SHP77 treated with DMSO at 0.1 percent for 48 hours (cell line): ENCODE data around the gene STRAP.
A peak's percentile ranks its signal among the peaks of the same experiment; 100 is the strongest.
"Not testable (repeated sequence)": the region's sequence is repeated elsewhere in the genome, so short reads cannot be mapped to it uniquely, and the experiment has no call there.

ENCODE experiments used
- DNase-seq: peaks from one replicate; lab custom pipeline; 2025; lab: John Stamatoyannopoulos, UW

The STRAP gene

DNA sequence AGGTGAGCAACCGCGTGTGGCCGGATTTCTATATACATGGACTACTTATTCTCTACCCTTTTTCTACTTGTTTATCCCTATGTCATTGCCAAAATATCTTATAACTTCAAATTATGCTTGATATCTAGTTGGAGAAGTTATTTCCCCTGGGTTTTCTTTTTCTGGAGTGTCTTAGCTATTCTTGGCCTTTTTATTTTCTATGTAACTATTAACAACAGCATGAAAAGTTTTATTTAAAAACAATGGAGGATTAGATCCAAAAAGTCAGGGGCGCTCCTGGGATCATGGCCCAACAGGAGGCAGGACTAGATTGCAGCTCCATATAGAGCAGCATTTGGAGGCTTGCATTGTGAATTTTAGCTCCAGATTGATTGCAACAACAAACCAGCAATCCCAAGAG is 8.6 kb upstream of the STRAP start:
- DNase-seq, result no peak

DNA sequence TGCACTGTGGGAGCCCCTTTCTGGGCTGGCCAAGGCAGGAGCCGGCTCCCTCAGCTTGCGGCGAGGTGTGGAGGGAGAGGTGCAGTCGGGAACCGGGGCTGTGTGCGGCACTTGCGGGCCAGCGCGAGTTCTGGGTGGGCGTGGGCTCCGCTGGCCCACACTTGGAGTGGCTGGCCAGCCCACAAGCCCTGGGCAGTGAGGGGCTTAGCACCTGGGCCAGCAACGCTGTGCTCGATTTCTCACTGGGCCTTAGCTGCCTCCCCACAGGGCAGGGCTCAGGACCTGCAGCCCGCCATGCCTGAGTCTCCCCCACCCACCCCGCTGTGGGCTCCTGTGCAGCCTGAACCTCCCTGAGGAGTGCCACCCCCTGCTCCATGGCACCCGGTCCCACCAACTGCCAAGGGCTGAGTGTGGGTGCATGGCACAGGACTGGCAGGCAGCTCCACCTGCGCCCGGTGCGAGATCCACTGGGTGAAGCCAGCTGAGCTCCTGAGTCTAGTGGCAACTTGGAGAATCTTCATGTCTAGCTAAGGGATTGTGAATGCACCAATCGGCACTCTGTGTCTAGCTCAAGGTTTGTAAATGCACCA is 7.5 kb upstream of the STRAP start:
- DNase-seq, result not testable (repeated sequence)

DNA sequence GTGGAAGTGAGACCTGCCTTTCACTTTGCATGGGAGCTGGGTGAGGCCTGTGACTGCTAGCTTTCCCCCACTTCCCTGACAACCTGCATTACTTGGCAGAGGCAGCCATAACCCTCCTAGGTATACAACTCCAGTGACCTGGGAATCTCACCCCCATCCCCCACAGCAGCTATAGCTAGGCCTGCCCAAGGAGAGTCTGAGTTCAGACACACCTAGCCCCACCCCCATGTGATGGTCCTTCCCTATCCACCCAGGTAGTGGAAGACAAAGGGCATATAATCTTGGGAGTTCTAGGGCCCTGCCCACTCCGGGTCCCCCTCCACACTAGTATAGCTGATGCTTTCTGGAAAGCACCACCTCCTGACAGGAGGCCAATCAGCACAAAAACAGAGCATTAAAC is 6.3 kb upstream of the STRAP start:
- DNase-seq, result no peak

DNA sequence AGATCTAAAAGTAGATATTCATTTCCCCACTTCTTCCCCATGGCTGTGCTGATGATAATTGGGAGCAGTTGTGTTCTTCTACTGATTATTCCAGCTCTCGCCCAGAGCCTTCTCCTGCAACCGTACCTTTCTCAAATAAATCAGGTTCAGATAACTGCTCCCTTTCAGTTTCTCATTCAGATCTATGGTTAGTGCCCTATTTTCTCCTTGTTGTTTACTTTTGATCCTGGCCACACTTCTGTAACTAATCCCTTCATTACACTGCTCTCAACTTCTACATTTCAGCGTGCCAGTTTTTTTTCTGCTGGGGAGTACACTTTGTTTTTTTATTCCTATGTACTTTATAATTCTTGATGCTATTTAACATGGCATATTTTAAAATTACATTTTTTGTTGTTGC is 2.8 kb upstream of the STRAP start:
- no peak for DNase-seq

DNA sequence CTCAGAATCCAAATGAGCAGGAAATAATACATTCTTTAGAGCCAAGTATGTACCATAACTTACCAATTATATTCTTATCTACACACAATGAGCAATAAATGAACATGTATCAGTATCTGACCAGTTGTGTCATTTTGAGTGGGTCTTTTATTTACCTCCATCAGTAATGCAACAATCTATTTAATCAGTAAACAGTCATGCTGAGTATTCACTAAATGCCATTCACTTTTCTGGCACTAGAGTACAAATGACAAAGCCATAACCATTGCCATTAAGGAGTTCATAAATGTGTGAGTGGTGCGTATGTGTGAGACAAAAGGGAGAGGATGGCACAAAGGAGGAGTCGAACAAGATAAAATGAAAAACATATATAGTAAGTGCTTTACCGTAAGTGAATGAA is 1.5 kb upstream of the STRAP start:
- no peak for DNase-seq

DNA sequence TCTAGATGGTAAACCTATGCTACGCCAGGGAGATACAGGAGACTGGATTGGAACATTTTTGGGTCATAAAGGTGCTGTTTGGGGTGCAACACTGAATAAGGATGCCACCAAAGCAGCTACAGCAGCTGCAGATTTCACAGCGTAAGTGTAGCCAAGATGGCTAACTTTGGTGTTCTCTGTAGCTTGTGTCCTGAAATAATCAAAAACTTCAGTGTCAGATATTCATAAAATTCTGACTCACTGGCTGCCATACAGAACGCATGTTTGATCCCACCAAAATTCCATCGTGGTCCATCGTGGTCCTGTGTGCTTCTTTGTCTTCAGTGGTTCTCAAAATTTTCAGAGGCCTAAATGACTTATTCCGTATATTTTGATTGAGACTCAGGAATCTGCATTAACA is 1.3 kb downstream of the STRAP start:
- no peak for DNase-seq

DNA sequence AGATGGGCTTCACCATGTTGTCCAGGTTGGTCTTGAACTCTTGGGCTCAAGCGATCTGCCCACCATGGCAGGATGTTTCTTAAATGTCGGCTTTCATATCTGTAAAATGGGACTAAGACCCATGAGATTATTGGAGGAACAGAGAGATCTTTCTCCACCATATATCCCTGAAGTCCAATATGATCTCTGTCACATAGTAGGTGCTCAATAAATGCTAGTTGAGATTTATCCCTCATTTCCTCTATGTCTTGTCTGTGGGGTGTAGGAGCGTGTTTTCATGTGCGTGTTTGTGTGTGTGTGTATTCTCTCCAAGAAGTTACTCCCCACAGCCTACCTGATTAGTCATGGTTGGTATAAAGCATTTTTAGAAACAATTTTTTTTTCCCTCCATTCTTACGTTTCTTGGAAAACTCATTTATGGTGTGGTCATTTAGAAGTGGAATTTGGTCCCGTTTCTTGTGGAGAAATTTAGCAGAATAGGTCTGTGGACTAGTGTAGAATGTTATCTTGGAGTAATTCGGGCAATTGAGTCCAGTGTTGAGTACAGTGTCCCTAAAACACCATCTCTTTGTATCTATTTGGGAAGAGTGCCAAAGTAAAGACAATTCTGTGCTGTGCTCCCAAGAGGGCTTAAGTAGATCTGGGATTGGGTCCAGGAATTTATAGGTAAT is 4.3 kb downstream of the STRAP start:
- DNase-seq, result peak; percentile 34

DNA sequence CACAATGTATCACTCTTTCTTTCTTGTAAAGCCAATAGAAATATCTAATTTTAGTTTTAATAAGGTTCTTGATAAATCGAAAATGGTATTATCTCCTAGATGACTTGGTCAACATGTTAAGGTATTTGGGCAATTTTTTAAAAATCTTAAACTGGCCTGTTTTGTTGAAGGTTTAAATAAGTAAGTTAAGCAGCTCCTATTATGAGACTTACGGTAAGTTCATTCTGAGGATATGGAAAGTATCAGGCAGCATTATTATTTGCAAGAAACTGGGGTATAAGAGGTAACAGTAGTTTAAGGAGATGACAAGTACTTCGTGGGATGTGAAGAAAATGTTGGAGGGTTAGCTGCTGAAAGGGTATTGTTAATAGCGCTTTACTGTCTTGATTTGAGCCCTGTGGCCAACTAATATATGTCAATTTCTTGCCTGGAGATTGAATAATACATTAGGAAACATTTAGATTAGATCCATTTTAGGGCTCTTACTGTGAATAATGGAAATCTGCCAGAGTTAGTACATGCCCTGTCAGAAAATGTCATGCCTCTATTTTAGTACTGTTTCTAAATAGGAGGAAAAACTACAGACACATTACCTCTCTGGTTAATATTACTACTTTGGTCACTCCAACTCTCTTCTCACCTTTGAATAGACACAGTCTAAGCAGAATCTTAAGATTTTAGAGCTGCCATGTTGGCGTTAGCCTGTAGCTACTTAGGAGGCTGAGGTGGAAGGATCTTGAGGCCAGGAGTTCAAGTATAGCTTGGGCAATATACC is 5.0 kb downstream of the STRAP start:
- no peak for DNase-seq

DNA sequence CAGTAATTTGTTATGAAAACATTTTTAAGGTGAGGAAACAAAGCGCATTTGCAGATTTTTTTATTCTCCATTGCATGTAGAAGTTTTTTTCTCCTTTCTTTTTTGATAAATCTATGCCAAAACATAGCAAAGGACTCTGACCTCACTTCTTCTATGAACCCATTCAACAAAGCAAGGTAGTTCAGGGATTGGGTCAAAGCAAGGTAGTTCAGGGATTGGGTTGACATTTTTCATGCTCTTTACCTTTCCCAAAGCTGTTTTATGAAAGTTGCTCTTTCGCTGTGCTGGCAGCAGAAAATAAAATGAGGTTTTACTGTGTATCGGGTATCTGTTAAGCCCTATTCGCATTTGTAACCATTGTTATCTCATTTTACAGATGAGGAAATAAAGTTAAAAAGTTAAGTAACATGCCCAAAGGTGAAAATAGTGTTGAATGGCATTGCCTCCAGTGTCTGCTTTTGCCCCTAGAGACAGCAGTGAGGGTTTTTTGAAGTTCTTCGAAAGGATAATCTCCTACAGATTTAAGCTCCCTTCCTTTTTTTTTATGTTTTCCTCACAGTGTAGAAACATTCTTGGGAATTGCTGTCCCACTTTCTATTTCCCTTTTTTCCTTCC is 10.6 kb downstream of the STRAP start:
- no peak for DNase-seq

DNA sequence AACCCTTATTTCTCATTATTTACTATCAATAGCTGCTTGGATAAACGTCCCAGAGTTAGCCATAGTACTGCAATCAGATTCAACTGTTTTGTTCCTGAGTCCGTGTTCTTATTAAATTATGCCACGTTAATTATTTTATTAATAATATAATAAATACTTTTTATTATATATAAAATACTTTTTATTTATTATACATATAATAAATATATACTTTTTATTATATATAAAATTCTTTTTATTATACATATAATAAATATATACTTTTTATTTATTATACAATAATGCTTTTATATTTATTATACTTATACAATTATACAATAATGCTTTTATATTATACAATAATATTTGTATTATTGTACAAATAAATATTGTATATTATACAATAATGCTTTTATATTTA is 11.1 kb downstream of the STRAP start:
- no peak for DNase-seq

DNA sequence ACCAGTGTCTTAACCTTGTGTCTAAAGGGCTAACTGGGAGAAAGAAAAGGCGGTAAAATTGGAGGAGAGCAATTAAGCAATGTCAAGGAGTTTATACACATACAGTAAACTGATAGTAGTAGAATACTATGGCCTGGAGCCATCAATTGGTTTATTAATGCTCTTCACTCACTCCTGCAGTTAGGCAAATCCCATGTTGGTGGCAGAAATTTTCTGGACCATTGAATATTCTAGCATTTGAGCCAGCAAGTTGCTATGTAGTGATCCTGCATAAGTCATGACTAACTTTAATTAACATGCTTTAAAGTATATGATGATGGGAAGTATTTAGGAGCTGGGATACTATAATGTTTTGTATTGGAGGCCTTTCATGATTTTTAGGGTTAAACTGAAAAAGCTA is 14.7 kb downstream of the STRAP start:
- no peak for DNase-seq

DNA sequence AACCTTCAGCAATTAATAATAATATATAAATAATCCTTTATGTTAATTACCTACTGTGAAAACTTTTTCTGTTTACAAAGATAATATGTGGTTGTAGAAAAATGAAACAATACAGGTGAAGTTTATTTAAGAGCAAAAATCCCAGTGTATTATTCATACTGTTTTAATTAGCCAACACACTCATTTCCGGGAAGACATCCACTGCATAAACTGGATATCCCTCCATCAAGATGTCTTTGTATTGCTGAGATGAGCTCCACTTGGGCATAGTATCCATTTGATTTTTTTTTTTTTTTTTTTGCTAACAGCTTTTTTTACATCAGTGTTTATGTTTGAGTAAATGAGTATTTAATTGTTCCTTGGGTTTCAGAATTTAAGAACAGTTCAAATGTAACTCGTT is 15.2 kb downstream of the STRAP start:
- no peak for DNase-seq

DNA sequence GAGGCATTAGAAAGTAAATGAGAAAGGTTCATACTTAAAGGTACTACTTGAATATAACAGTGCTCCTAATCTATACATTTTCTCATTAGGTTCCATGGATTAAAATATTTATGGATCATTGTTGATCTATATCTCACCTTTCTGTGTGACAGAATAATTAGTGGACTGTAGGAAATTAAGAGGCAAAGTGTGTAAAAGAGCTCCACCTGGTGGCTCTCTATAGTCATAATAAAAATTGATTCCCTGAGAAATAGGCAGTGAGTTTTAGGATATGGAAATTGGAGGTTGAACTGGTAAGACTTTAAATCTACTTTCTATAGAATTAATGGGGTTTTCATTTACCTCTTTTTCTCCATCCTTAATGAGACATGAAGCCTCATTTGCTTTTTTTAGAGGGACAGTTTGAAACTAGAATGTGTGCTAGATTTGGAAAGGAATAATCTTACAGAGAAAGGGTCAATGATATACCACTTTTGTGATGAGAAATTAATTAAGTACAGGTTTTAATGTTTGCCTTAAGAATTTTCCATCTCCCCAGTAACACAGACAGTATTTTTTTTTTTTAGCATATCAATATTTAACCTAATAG is 17.2 kb downstream of the STRAP start:
- DNase-seq, result no peak

DNA sequence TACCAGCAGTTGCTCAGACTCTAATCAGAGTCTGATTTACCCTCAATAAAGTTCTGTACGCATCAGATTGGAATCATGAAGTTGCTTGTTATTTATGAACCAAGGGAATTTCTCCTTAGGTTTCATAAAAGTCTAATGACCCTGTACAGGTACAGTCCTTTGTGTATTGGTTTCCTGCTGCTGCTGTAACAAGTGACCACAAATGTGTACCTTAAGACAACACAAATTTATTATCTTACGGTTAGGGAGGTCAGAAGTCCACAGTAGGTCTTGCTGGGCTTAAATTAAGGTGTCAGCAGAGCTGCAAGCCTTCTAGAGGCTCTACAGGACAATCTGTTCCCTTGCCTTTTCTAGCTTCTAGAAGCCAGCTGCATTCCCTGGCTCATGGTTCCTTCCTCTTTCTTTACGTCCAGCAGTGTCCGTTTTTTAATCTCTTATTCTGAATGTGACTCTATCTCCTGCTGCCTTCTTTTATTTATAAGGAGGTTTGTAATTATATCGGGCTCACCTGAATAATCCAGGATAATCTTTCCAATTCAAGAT is 22.3 kb downstream of the STRAP start:
- DNase-seq, result no peak

DNA sequence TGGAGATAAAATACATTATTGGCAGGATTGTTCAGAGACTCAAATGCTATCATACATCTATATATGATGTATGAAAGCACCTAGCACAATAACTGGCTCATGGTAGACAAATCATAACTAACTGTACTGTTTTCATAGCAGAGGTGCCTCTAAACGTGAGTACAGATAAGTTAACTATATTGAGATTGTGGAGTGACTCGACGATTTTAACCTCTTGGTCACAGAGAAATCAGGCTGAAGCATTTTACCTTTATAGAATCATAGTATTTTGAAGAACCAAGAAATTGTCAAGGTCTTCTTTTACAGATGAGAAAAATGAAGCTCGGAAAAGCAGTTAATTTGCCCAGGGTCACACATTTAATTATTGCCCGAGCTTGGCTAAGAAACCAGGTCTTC is 28.3 kb downstream of the STRAP start:
- no peak for DNase-seq

DNA sequence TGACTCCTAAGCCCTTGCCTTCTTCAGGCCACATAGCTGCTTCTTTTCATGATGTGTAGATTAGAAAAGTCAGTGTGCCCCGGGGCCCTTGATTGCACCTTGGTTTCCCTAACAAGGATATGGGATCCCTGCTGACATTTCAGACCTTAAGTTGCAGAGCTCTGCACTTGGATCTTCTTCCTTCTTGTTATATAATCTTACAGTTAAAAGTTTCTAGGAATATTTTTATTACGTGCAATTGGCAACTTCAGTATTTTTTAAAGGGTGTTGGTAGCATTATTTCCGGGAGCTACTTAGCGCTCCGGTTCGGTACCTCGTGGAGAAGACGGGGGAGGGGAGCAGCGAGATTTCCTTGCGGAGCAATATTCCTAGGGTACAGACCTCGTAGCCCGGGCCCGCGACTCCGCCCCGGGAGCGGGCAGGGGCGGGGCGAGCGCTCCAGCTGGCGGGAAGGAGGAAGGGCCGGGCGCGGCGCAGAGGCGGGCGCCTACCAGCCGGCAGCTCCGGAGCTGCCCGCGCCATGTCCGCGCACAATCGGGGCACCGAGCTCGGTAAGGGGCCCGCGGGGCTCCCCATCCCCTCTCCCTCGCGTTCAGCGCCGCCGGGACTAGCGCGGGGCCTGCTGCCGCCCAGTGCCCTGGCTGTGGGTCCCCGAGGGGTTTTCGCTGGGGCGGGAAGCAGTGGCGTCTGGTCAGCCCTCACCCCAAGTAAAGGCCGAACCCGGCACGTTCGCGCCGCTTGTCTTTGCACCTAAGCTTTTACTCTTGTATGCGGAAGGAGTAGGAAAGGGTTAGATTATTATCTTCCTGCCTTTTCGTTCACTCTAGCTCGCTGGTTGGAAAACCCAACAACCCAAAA is 28.9 kb downstream of the STRAP start, which contains the start of gene DERA:
DERA (plus strand) TSS at position 469 of the 858 bp plus-strand sequence; CDS start at position 521, 52 bp downstream.
- peak; percentile 18 for DNase-seq

DNA sequence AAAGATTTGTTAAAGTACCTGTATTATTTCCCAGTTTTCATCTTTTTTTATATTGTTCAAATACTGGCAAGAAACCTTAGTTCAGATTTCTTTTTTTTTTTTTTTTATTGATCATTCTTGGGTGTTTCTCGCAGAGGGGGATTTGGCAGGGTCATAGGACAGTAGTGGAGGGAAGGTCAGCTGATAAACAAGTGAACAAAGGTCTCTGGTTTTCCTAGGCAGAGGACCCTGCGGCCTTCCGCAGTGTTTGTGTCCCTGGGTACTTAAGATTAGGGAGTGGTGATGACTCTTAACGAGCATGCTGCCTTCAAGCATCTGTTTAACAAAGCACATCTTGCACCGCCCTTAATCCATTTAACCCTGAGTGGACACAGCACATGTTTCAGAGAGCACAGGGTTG is 29.7 kb downstream of the STRAP start:
- not testable (repeated sequence) for DNase-seq

DNA sequence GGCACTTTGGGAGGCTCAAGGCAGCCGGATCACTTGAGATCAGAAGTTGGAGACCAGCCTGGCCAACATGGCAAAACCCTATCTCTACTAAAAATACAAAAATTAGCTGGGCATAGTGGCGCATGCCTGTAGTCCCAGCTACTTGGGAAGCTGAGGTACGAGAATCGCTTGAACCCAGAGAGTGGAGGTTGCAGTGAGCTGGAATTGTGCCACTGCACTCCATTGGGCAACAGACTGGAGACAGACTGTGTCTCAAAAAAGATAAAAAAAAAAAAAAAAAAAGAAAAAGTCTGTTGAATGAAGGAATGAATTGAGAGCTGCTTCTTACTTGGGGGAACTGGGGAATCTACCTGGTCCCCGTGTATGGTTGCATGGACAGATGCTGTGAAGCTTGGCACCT is 31.9 kb downstream of the STRAP start:
- not testable (repeated sequence) for DNase-seq

DNA sequence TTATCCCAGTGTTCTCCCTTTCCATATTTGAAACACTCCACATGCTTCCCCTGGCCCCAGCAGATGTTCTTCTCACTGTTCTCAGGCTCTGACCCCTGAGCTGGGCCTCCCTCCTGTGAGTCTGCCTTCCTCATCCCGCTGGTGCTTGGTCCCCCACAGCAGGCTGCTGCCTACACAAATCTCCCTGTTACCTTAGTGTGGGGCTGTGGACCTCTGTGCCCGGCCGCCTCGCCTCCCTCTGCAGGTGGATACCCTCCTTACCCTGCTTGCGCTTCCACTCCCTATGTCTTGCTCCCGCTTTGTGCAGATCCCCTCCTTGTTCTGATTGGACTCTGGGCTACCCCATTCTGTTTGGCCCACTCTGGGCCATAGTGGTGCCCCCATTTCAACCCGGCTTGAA is 35.9 kb downstream of the STRAP start:
- DNase-seq, result no peak

DNA sequence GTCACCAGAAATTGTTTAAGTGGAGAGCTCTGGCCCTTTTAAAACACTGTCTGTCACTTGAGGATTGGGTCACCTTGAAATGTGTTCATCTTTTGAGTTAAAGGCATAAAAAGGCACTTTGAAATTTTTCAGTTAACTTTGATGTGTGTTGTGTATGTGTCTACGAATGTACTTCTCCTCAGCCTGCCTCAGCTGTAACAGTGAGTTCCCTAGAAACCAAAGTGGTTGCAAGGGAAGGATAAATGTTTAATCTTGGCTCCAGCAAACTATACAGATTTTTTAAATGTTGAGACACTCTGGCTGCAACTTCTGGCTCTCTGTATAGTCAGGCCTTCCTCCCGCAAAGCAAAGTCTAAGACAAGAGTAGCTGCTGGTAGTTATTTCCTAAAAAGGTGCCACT is 37.2 kb downstream of the STRAP start:
- no peak for DNase-seq

DNA sequence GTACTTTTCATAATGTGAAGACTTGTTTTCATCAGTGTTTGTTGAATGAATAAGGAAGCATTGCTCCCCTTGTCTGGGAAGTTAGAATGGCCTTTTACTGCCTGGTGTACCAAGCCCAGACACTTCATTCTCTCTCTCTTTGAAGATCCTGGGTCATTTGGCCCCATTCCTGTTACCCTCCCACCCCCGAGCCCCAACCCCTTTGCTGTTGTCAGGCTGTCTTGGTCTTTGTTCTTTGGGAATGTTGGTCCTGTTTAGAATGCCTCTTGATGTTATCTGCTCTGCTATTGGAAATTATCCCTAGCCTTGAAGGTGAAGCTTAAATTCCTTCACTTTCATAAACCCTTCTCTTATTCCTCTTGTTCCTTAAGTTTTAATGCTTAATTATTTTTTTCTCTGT is 42.8 kb downstream of the STRAP start:
- no peak for DNase-seq
